GM10248 (cell line): Measurements from ENCODE around the gene PIN4.

Experiments
- CTCF ChIA-PET: fragments of 300-600 bp; sonication (Branson Sonifier 250); formaldehyde crosslinking; extraction: SDS; loops from one replicate; lab custom pipeline; 2021; ENCODE audit warnings: antibody characterized with exemption; lab: Yijun Ruan, JAX
- POLR2A ChIA-PET: fragments of 350-650 bp; sonication (Branson Sonifier 250); formaldehyde crosslinking; extraction: SDS; loops from one replicate; lab custom pipeline; 2020; ENCODE audit warnings: antibody characterized with exemption; lab: Yijun Ruan, JAX
- DNase-seq: peaks from one replicate; pipeline ENCODE4 v3.0.0; 2012; ENCODE audit errors: extremely low spot score
- CTCF ChIP-seq: IDR thresholded peaks from 2 replicates; pipeline ENCODE4 v1.5.1; 2012; ENCODE audit warnings: mild to moderate bottlenecking, low read depth; ENCODE audit errors: extremely low read depth, missing control alignments, control extremely low read depth

The PIN4 gene

GRCh38 chrX:72238721-72239475, 57.3 kb downstream of the PIN4 start, which contains the start of gene ERCC6L:
Gene ERCC6L (minus strand): TSS chrX:72239027. CDS start chrX:72238911, 116 bp downstream.
- TF ChIP-seq CTCF = no peak
- POLR2A ChIA-PET = interaction anchor here (0.6 to 1.6 kb wide), 4 partner anchors 29 to 328 kb away, joined by 3 to 13 read pairs (median 4); partner anchors contain the start of genes NHSL2 and RPS4X
- DNase-seq = peak; percentile 93
- CTCF ChIA-PET = interaction anchor here (0.6 to 1.4 kb wide), 4 partner anchors 8 to 58 kb away, joined by 3 to 4 read pairs (median 3); partner anchors contain the start of genes PIN4 and RPS4X

GRCh38 chrX:72240976-72241375, 59.4 kb downstream of the PIN4 start:
- POLR2A ChIA-PET = no interaction called here
- no peak for TF ChIP-seq CTCF
- DNase-seq = no peak
- CTCF ChIA-PET = no interaction called here

- no peak for TF ChIP-seq CTCF
- POLR2A ChIA-PET = no interaction called here
- no peak for DNase-seq
- CTCF ChIA-PET = interaction anchor here (1.1 kb wide), 1 partner anchor 13 kb away, joined by 3 read pairs; no protein-coding TSS in a partner anchor
These were observed 61.9 kb downstream of the PIN4 start for GRCh38 chrX:72243472-72243871.

- peak; percentile 49 for DNase-seq
- POLR2A ChIA-PET = interaction anchor here (1.1 kb wide), 1 partner anchor 31 kb away, joined by 5 read pairs; the partner anchor contains the start of gene RPS4X
- peak; percentile 64 for TF ChIP-seq CTCF
- CTCF ChIA-PET = interaction anchor here (1.0 to 2.6 kb wide), 13 partner anchors 9 to 376 kb away, joined by 3 to 12 read pairs (median 4); partner anchors contain the start of gene RPS4X
These were observed 64.0 kb downstream of the PIN4 start for GRCh38 chrX:72245461-72246089.

GRCh38 chrX:72247206-72247942, 65.8 kb downstream of the PIN4 start:
- ChIA-PET POLR2A (no interaction called here), CTCF (interaction anchor here (1.5 kb wide), 1 partner anchor 9 kb away, joined by 3 read pairs; the partner anchor contains the start of gene ERCC6L)
- TF ChIP-seq CTCF = no peak
- DNase-seq = no peak
